HG02840 (cell line): ENCODE results near the gene TLCD4.

ENCODE experiments used
- ATAC-seq: cut with Tn5 transposase; IDR thresholded peaks from one replicate; pipeline ENCODE4 v1.9.1; 2021; ENCODE audit warnings: mild to moderate bottlenecking, moderate library complexity, moderate number of reproducible peaks; ENCODE audit not compliant: unreplicated experiment, low FRiP score

TLCD4 gene

GRCh38 chr1:95094923-95095322 lies 22.2 kb upstream of the TLCD4 start:
- no peak for ATAC-seq

GRCh38 chr1:95095833-95096217 lies 21.3 kb upstream of the TLCD4 start:
- ATAC-seq: peak; percentile 90

GRCh38 chr1:95096218-95096841 lies 20.8 kb upstream of the TLCD4 start:
- peak; percentile 38 for ATAC-seq

- ATAC-seq: no peak
Observed at GRCh38 chr1:95097426-95097825, 19.7 kb upstream of the TLCD4 start.

GRCh38 chr1:95098196-95098595 lies 19.0 kb upstream of the TLCD4 start:
- ATAC-seq: no peak

- no peak for ATAC-seq
Observed at GRCh38 chr1:95108792-95109191, 8.4 kb upstream of the TLCD4 start.

- ATAC-seq: no peak
Observed at GRCh38 chr1:95111014-95111413, 6.1 kb upstream of the TLCD4 start.

GRCh38 chr1:95113684-95114083 lies 3.5 kb upstream of the TLCD4 start:
- ATAC-seq: no peak

- ATAC-seq: no peak
Observed at GRCh38 chr1:95115708-95116137, 1.4 kb upstream of the TLCD4 start.

GRCh38 chr1:95116580-95117206 lies 462 bp upstream of the TLCD4 start:
- peak; percentile 50 for ATAC-seq

GRCh38 chr1:95118067-95118499 lies 928 bp downstream of the TLCD4 start:
- no peak for ATAC-seq

- no peak for ATAC-seq
Observed at GRCh38 chr1:95118710-95119109, 1.6 kb downstream of the TLCD4 start.

- ATAC-seq: no peak
Observed at GRCh38 chr1:95119273-95119672, 2.1 kb downstream of the TLCD4 start.

GRCh38 chr1:95122151-95122697 lies 5.1 kb downstream of the TLCD4 start:
- ATAC-seq: no peak

- no peak for ATAC-seq
Observed at GRCh38 chr1:95124342-95124741, 7.2 kb downstream of the TLCD4 start.

- ATAC-seq: no peak
Observed at GRCh38 chr1:95126366-95126765, 9.2 kb downstream of the TLCD4 start.

- no peak for ATAC-seq
Observed at GRCh38 chr1:95126846-95127245, 9.7 kb downstream of the TLCD4 start.

GRCh38 chr1:95127380-95127779 lies 10.2 kb downstream of the TLCD4 start:
- no peak for ATAC-seq

- ATAC-seq: no peak
Observed at GRCh38 chr1:95132762-95133161, 15.6 kb downstream of the TLCD4 start.

- no peak for ATAC-seq
Observed at GRCh38 chr1:95133687-95134086, 16.5 kb downstream of the TLCD4 start.

GRCh38 chr1:95138223-95138622 lies 21.1 kb downstream of the TLCD4 start:
- ATAC-seq: no peak

- ATAC-seq: no peak
Observed at GRCh38 chr1:95139039-95139438, 21.9 kb downstream of the TLCD4 start.
